Stimulated activated naive CD8-positive, alpha-beta T cell treated with anti-CD3 and anti-CD28 coated beads, Interleukin-15, Interleukin-2, amounts not matched to agents 100 ng/mL and 50 ng/mL, for 24 hours (primary cell): ENCODE measurements around the gene TCF15.

Source experiments
- H3K27ac Mint-ChIP-seq: one replicate; pipeline ENCODE4 v1.8.0; 2021; ENCODE audit warnings: mild to moderate bottlenecking, mixed read lengths
- H3K27me3 Mint-ChIP-seq: one replicate; pipeline ENCODE4 v1.8.0; 2021; ENCODE audit warnings: mixed read lengths
- H3K36me3 Mint-ChIP-seq: one replicate; pipeline ENCODE4 v1.8.0; 2021; ENCODE audit warnings: low read depth, mixed read lengths
- H3K4me1 Mint-ChIP-seq: one replicate; pipeline ENCODE4 v1.8.0; 2021; ENCODE audit warnings: low read depth, mixed read lengths
- H3K4me3 Mint-ChIP-seq: one replicate; pipeline ENCODE4 v1.8.0; 2021; ENCODE audit warnings: mild to moderate bottlenecking, mixed read lengths
- H3K9me3 Mint-ChIP-seq: one replicate; pipeline ENCODE4 v1.8.0; 2021; ENCODE audit warnings: mixed read lengths

TCF15 gene

GRCh38 chr20:631101-631500 is 21.0 kb upstream of the TCF15 start:
- H3K4me1 Mint-ChIP-seq = no peaks in the 10 kb centered on the region
- no peak overlapping the region for H3K4me3 Mint-ChIP-seq
- H3K27me3 Mint-ChIP-seq = peaks cover 3% of the 10 kb centered on the region
- no peak overlapping the region for H3K27ac Mint-ChIP-seq
- H3K9me3 Mint-ChIP-seq = no peaks in the 10 kb centered on the region
- no peaks in the 10 kb centered on the region for H3K36me3 Mint-ChIP-seq

DNA sequence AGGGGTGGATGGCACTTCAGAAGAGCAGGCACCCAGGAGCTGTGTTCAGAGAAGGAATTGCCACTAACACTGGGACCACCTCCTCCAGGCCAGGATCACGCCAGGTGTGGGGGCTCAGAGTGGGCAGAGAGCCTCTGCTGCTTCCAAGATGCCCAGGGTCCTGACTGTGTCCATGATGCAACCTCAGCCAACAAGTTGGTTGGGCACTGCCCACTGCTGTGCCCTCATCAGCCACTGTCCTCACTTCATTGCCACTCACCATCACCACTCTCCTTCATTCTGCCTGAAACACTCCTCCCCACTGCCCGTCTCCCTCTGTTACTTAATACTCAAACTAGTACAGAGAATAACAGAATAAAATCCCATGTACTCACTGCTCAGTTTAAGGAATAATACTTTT is 16.5 kb upstream of the TCF15 start:
- Mint-ChIP-seq H3K9me3 (no peaks in the 10 kb centered on the region), H3K27ac (no peak overlapping the region), H3K4me1 (no peaks in the 10 kb centered on the region), H3K4me3 (no peak overlapping the region), H3K27me3 (peaks cover 10% of the 10 kb centered on the region), H3K36me3 (no peaks in the 10 kb centered on the region)

DNA sequence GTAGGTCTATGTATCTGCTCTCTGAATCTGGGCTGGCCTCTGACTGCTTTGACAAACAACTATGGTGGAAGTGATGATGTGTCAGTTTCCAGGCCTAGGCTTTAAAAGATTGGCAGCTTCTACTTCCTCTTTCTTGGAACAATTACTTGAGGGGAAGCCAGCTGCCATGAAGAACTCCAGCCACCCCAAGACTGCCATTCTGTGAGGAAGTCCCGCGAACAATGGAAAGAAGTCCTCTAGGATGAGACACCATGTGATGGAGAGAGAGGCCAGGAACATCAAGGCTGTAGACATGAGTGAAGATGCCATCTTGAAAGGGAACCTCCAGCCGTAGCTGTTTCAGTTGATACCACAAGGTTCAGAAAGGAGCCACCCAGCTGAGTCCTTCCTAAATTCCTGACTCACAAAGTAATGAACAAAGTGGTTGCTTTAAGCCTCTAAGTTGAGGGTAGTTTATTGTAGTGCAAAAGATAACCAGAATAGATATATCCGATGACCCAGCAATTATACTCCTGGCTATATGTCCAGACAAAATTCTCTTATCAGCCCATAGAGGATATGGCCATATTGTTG is 15.3 kb upstream of the TCF15 start:
- H3K4me3 Mint-ChIP-seq = no peak overlapping the region
- H3K4me1 Mint-ChIP-seq = no peaks in the 10 kb centered on the region
- peaks cover 16% of the 10 kb centered on the region for H3K27me3 Mint-ChIP-seq
- H3K36me3 Mint-ChIP-seq = no peaks in the 10 kb centered on the region
- H3K9me3 Mint-ChIP-seq = no peaks in the 10 kb centered on the region
- no peak overlapping the region for H3K27ac Mint-ChIP-seq

GRCh38 chr20:623704-624103 is 13.6 kb upstream of the TCF15 start:
- Mint-ChIP-seq H3K4me3 (no peak overlapping the region), H3K27me3 (peaks cover 20% of the 10 kb centered on the region), H3K9me3 (no peaks in the 10 kb centered on the region), H3K36me3 (no peaks in the 10 kb centered on the region), H3K27ac (no peak overlapping the region), H3K4me1 (no peaks in the 10 kb centered on the region)

GRCh38 chr20:623021-623420 is 12.9 kb upstream of the TCF15 start:
- no peaks in the 10 kb centered on the region for H3K4me1 Mint-ChIP-seq
- H3K9me3 Mint-ChIP-seq = peaks cover 2% of the 10 kb centered on the region
- H3K27me3 Mint-ChIP-seq = peaks cover 27% of the 10 kb centered on the region
- H3K4me3 Mint-ChIP-seq = no peak overlapping the region
- H3K27ac Mint-ChIP-seq = no peak overlapping the region
- H3K36me3 Mint-ChIP-seq = no peaks in the 10 kb centered on the region

DNA sequence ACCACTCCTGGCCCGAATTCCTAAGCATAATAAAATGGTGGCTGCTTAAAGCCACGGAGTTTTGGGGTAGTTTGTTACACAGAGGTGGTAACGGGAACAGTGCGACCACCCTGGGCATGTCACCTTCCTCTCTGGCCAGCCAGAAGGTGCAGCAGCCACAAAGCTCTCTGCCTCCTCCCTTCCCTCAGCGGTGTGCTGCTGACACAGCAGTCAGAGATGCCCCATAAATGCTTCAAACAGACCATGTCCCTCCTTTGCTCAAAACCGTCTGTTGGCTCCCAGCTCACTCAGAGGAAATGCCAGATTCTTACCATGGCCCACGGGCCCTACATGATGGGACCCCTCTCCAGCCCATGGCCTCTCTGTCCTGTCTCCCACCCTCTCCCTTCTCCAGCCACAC is 12.1 kb upstream of the TCF15 start:
- H3K4me3 Mint-ChIP-seq = no peak overlapping the region
- no peak overlapping the region for H3K27ac Mint-ChIP-seq
- no peaks in the 10 kb centered on the region for H3K4me1 Mint-ChIP-seq
- no peaks in the 10 kb centered on the region for H3K36me3 Mint-ChIP-seq
- H3K9me3 Mint-ChIP-seq = peaks cover 5% of the 10 kb centered on the region
- peaks cover 30% of the 10 kb centered on the region for H3K27me3 Mint-ChIP-seq

- H3K27ac Mint-ChIP-seq = no peak overlapping the region
- peaks cover 5% of the 10 kb centered on the region for H3K9me3 Mint-ChIP-seq
- H3K4me3 Mint-ChIP-seq = no peak overlapping the region
- peaks cover 30% of the 10 kb centered on the region for H3K27me3 Mint-ChIP-seq
- H3K4me1 Mint-ChIP-seq = no peaks in the 10 kb centered on the region
- no peaks in the 10 kb centered on the region for H3K36me3 Mint-ChIP-seq
Observed at GRCh38 chr20:621125-621756, 11.1 kb upstream of the TCF15 start.

DNA sequence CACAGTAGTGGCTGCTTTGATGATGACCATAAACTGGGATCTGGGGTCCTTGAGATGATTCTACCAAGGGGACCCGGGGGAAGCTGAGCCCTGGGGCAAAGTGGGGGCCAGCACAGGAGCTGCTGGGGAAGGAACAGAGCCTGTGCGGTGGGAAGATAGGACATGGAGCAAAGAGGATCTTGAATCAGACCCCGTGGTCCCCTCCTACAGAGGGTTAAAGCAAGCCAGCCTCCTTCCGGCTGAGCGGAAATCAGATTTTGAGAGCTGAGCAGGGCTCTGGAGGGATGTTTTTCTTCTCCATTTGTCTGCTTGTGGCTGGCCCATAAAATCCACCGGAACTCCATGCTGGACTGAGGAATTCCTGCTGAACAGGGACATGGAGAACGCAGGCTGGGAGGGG is 10.1 kb upstream of the TCF15 start:
- H3K27me3 Mint-ChIP-seq = peaks cover 34% of the 10 kb centered on the region

GRCh38 chr20:618980-619379 is 8.9 kb upstream of the TCF15 start:
- H3K9me3 Mint-ChIP-seq = peaks cover 5% of the 10 kb centered on the region
- no peak overlapping the region for H3K4me3 Mint-ChIP-seq
- peaks cover 40% of the 10 kb centered on the region for H3K27me3 Mint-ChIP-seq
- no peaks in the 10 kb centered on the region for H3K4me1 Mint-ChIP-seq
- H3K36me3 Mint-ChIP-seq = no peaks in the 10 kb centered on the region
- no peak overlapping the region for H3K27ac Mint-ChIP-seq

More for the DNA sequence above, 10.1 kb upstream of the TCF15 start:
- Mint-ChIP-seq H3K27ac (no peak overlapping the region), H3K4me3 (no peak overlapping the region), H3K9me3 (peaks cover 5% of the 10 kb centered on the region), H3K4me1 (no peaks in the 10 kb centered on the region), H3K36me3 (no peaks in the 10 kb centered on the region)

- Mint-ChIP-seq H3K36me3 (no peaks in the 10 kb centered on the region), H3K27me3 (peaks cover 45% of the 10 kb centered on the region)
Observed at GRCh38 chr20:617934-618690, 8.0 kb upstream of the TCF15 start.

GRCh38 chr20:615514-615913 is 5.4 kb upstream of the TCF15 start:
- Mint-ChIP-seq H3K27ac (no peak overlapping the region), H3K9me3 (peaks cover 5% of the 10 kb centered on the region), H3K27me3 (peaks cover 52% of the 10 kb centered on the region)

More at GRCh38 chr20:617934-618690, 8.0 kb upstream of the TCF15 start:
- Mint-ChIP-seq H3K9me3 (peaks cover 5% of the 10 kb centered on the region), H3K27ac (no peak overlapping the region), H3K4me1 (no peaks in the 10 kb centered on the region), H3K4me3 (no peak overlapping the region)

GRCh38 chr20:611843-612185 is 1.7 kb upstream of the TCF15 start:
- H3K4me1 Mint-ChIP-seq = peaks cover 12% of the 10 kb centered on the region
- no peaks in the 10 kb centered on the region for H3K36me3 Mint-ChIP-seq
- H3K4me3 Mint-ChIP-seq = no peak overlapping the region
- H3K27me3 Mint-ChIP-seq = peaks cover 55% of the 10 kb centered on the region
- H3K27ac Mint-ChIP-seq = no peak overlapping the region
- no peaks in the 10 kb centered on the region for H3K9me3 Mint-ChIP-seq

More at GRCh38 chr20:615514-615913, 5.4 kb upstream of the TCF15 start:
- H3K36me3 Mint-ChIP-seq = no peaks in the 10 kb centered on the region
- H3K4me1 Mint-ChIP-seq = peaks cover 8% of the 10 kb centered on the region
- no peak overlapping the region for H3K4me3 Mint-ChIP-seq

GRCh38 chr20:611047-611842 is 1.1 kb upstream of the TCF15 start:
- H3K36me3 Mint-ChIP-seq = no peaks in the 10 kb centered on the region
- no peak overlapping the region for H3K27ac Mint-ChIP-seq
- no peaks in the 10 kb centered on the region for H3K9me3 Mint-ChIP-seq
- peaks cover 12% of the 10 kb centered on the region for H3K4me1 Mint-ChIP-seq
- H3K4me3 Mint-ChIP-seq = no peak overlapping the region
- peaks cover 55% of the 10 kb centered on the region for H3K27me3 Mint-ChIP-seq

DNA sequence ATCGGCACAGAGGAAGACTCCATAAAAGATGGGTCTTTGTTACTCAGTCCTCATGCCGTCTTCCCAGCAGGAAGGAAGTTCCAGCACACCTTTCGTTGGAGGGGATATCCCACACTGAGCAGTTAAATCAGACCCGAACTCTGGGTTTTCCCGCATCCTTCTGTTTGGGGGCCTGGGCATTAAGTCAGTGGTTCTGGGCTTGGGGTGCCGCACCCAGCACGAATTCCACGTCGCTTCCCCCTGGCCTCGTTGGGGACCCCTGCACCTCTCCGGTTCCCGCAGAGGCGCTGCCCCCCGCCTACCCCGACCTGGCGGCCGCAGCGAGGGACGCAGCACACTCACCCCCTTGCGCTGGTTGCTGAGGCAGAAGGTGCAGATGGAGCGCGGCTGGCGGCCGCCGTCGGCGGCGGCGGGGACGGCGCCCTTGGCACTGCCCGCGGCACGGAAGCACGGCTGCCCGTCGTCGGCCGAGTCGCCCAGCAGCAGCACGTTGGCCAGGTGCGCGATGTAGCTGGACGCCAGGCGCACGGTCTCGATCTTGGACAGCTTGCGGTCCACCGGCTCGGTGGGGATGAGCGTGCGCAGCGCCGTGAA is 641 bp downstream of the TCF15 start:
- peaks cover 50% of the 10 kb centered on the region for H3K27me3 Mint-ChIP-seq
- H3K4me3 Mint-ChIP-seq = no peak overlapping the region
- no peaks in the 10 kb centered on the region for H3K36me3 Mint-ChIP-seq
- peaks cover 12% of the 10 kb centered on the region for H3K4me1 Mint-ChIP-seq
- no peak overlapping the region for H3K27ac Mint-ChIP-seq
- no peaks in the 10 kb centered on the region for H3K9me3 Mint-ChIP-seq

GRCh38 chr20:608970-609369 is 1.1 kb downstream of the TCF15 start:
- Mint-ChIP-seq H3K4me3 (no peak overlapping the region), H3K27ac (no peak overlapping the region), H3K4me1 (peaks cover 12% of the 10 kb centered on the region), H3K27me3 (peaks cover 49% of the 10 kb centered on the region), H3K36me3 (no peaks in the 10 kb centered on the region), H3K9me3 (no peaks in the 10 kb centered on the region)
